GM23338 (cell line): ENCODE results near the gene STK38. TPM values are rescaled to one million over a fixed set of nuclear protein-coding genes. Genes with fewer than 3 reads are reported as not detected.
A peak's percentile ranks its signal among the peaks of the same experiment; 100 is the strongest.

Experiments
- ATAC-seq: fragments of 200-7000 bp; cut with Tn5 transposase; 3 replicates; pipeline ENCODE4 v1.9.1; 2020
- DNase-seq: peaks from one replicate; pipeline ENCODE4 v3.0.0-alpha.2; 2015; ENCODE audit warnings: low spot score
- H2AFZ ChIP-seq: fragments of 200-600 bp; sonication (generic); 2 replicates; pipeline ENCODE4 v1.8.0; 2016; ENCODE audit warnings: antibody characterized with exemption, mild to moderate bottlenecking, moderate library complexity
- H3F3A ChIP-seq: fragments of 200-600 bp; sonication (generic); replicated peaks from 2 replicates; pipeline ENCODE4 v1.8.0; 2017; ENCODE audit warnings: antibody characterized with exemption, mixed run types, low read depth
- H3K27ac ChIP-seq: fragments of 200-600 bp; sonication (generic); 2 replicates; pipeline ENCODE4 v1.6.1; 2016; ENCODE audit warnings: low read depth
- H3K27me3 ChIP-seq: fragments of 200-600 bp; sonication (generic); 2 replicates; pipeline ENCODE4 v1.8.0; 2016; ENCODE audit warnings: mild to moderate bottlenecking, mixed run types, moderate library complexity; ENCODE audit not compliant: insufficient read depth
- H3K36me3 ChIP-seq: fragments of 200-600 bp; sonication (generic); 2 replicates; pipeline ENCODE4 v1.8.0; 2016; ENCODE audit warnings: mild to moderate bottlenecking; ENCODE audit not compliant: insufficient read depth
- H3K4me1 ChIP-seq: fragments of 200-600 bp; sonication (generic); 2 replicates; pipeline ENCODE4 v1.8.0; 2016; ENCODE audit warnings: mild to moderate bottlenecking, moderate library complexity; ENCODE audit not compliant: insufficient read depth
- H3K4me2 ChIP-seq: fragments of 200-600 bp; sonication (generic); 2 replicates; pipeline ENCODE4 v1.7.1; 2017; ENCODE audit warnings: mixed run types
- H3K4me3 ChIP-seq: fragments of 200-600 bp; sonication (generic); 2 replicates; pipeline ENCODE4 v1.6.1; 2016; ENCODE audit warnings: mixed run types
- H3K79me2 ChIP-seq: fragments of 200-600 bp; sonication (generic); replicated peaks from 2 replicates; pipeline ENCODE4 v1.8.0; 2017; ENCODE audit warnings: mild to moderate bottlenecking; ENCODE audit not compliant: insufficient read depth
- H3K9me2 ChIP-seq: fragments of 200-600 bp; sonication (generic); 2 replicates; pipeline ENCODE4 v1.8.0; 2017; ENCODE audit not compliant: insufficient read depth
- H4K20me1 ChIP-seq: fragments of 200-600 bp; sonication (generic); replicated peaks from 2 replicates; pipeline ENCODE4 v1.8.0; 2017; ENCODE audit warnings: mild to moderate bottlenecking; ENCODE audit not compliant: insufficient read depth
- H3K27ac Mint-ChIP-seq: 2 replicates; pipeline ENCODE4 v1.8.0; 2020; ENCODE audit warnings: inconsistent platforms, mild to moderate bottlenecking, moderate library complexity, mixed read lengths
- H3K27me3 Mint-ChIP-seq: 3 replicates; pipeline ENCODE4 v1.8.0; 2022; ENCODE audit warnings: low read depth, mild to moderate bottlenecking, moderate library complexity, mixed read lengths, inconsistent platforms; ENCODE audit not compliant: insufficient read depth, poor library complexity
- H3K36me3 Mint-ChIP-seq: 3 replicates; pipeline ENCODE4 v1.8.0; 2021; ENCODE audit warnings: low read depth, mild to moderate bottlenecking, inconsistent platforms, moderate library complexity, mixed read lengths
- H3K4me1 Mint-ChIP-seq: 3 replicates; pipeline ENCODE4 v1.8.0; 2020; ENCODE audit warnings: mild to moderate bottlenecking, inconsistent platforms, mixed read lengths
- H3K4me3 Mint-ChIP-seq: 3 replicates; pipeline ENCODE4 v1.8.0; 2021; ENCODE audit warnings: moderate library complexity, mild to moderate bottlenecking, inconsistent platforms, mixed read lengths
- H3K9me3 Mint-ChIP-seq: 3 replicates; pipeline ENCODE4 v1.8.0; 2020; ENCODE audit warnings: moderate library complexity, mild to moderate bottlenecking, inconsistent platforms, mixed read lengths
- ETS1 ChIP-seq: IDR thresholded peaks from 2 replicates; pipeline ENCODE4 v1.6.1; 2016; ENCODE audit warnings: antibody characterized with exemption
- EZH2 ChIP-seq: fragments of 200-600 bp; sonication (generic); IDR thresholded peaks from one replicate; pipeline ENCODE4 v1.8.0; 2017; ENCODE audit warnings: antibody characterized with exemption, mild to moderate bottlenecking, low read depth; ENCODE audit not compliant: unreplicated experiment
- EZH2phosphoT487 ChIP-seq: fragments of 200-600 bp; sonication (generic); IDR thresholded peaks from one replicate; pipeline ENCODE4 v1.8.1; 2018; ENCODE audit warnings: antibody characterized with exemption; ENCODE audit not compliant: unreplicated experiment
- JUNB ChIP-seq: IDR thresholded peaks from one replicate; pipeline ENCODE4 v1.6.1; 2016; ENCODE audit warnings: antibody characterized with exemption; ENCODE audit not compliant: unreplicated experiment
- NANOG ChIP-seq: IDR thresholded peaks from 2 replicates; pipeline ENCODE4 v1.6.1; 2016; ENCODE audit warnings: antibody characterized with exemption, borderline replicate concordance
- POLR2AphosphoS5 ChIP-seq: IDR thresholded peaks from 2 replicates; pipeline ENCODE4 v1.6.1; 2016; ENCODE audit warnings: antibody characterized with exemption, low read depth
- STAT1 ChIP-seq: IDR thresholded peaks from one replicate; pipeline ENCODE4 v1.6.1; 2016; ENCODE audit warnings: antibody characterized with exemption; ENCODE audit not compliant: unreplicated experiment
- ZNF114 ChIP-seq: fragments of 250-450 bp; sonication (Bioruptor Pico); IDR thresholded peaks from 2 replicates; pipeline ENCODE4 v1.5.0; 2020; ENCODE audit warnings: mild to moderate bottlenecking, moderate library complexity
- ZNF331 ChIP-seq: fragments of 250-450 bp; sonication (Bioruptor Pico); IDR thresholded peaks from 2 replicates; pipeline ENCODE4 v1.5.0; 2020; ENCODE audit warnings: low read depth, mild to moderate bottlenecking, moderate library complexity
- polyA plus RNA-seq: library from polyadenylated mRNA; unstranded; fragments of >200 nt; fragmentation: Nextera tagmentation; extraction: Ambion mirVana; gene quantifications from 2 replicates; pipeline ENCODE4 v1.2.1, GENCODE V29; 2016
- total RNA-seq: library from RNA; depleted of rRNA; stranded (reverse); fragments of >200 nt; shearing (Covaris generic); gene quantifications from 2 replicates; pipeline ENCODE4 v1.2.3, GENCODE V29; 2014
- TF ChIP-seq, protein P1 (sequence below): fragments of 250-450 bp; sonication (Bioruptor Pico); IDR thresholded peaks from 2 replicates; pipeline ENCODE4 v1.5.0; 2020; ENCODE audit warnings: mild to moderate bottlenecking, moderate library complexity

The STK38 gene
- total and polyA plus RNA-seq, 2 experiments from 2014 or later: 10.8 to 17.4 TPM

DNA sequence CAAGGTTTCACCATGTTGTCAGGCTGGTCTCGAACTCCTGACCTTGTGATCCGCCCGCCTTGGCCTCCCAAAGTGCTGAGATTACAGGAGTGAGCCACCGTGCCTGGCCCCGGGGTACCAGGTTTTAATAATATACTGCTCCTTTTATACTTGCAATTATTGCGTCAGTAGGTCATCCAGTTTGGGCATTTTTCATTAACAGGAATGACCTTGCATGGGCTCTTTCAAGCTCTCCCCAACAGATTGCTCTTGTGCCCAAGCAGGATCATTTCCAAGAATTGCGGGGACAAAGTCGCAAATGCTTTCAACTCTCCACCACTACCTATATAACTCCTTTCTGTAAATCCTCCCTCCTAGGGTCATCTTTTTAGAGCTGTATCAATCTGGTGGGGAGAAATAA, 23.8 kb downstream of the STK38 start:
- ATAC-seq: no peak

GRCh38 chr6:36519352-36519751, 27.9 kb downstream of the STK38 start:
- Histone ChIP-seq H3K9me2 (no peaks in the 10 kb centered on the region), H3K36me3 (peaks cover 13% of the 10 kb centered on the region; the same call in 1 of the 2 replicates)
- H3K27ac Mint-ChIP-seq: no peak overlapping the region

More for the DNA sequence above, 23.8 kb downstream of the STK38 start:
- no peak overlapping the region for H3K4me3 Mint-ChIP-seq
- Histone ChIP-seq H3K4me3 (no peak overlapping the region), H3K9me2 (no peaks in the 10 kb centered on the region), H3K4me2 (no peak overlapping the region), H3K4me1 (no peaks in the 10 kb centered on the region), H2AFZ (no peak overlapping the region), H3K27me3 (no peaks in the 10 kb centered on the region), H3K36me3 (peaks cover 15% of the 10 kb centered on the region; the same call in 1 of the 2 replicates), H4K20me1 (no peaks in the 10 kb centered on the region; the same call in 1 of the 2 replicates), H3K79me2 (peaks cover 4% of the 10 kb centered on the region; the same call in 1 of the 2 replicates), H3K27ac (no peak overlapping the region), H3F3A (no peaks in the 10 kb centered on the region)
- H3K27me3 Mint-ChIP-seq: no peaks in the 10 kb centered on the region
- no peak for TF ChIP-seq EZH2phosphoT487
- no peak for TF ChIP-seq EZH2
- no peak for TF ChIP-seq POLR2AphosphoS5
- H3K4me1 Mint-ChIP-seq: no peaks in the 10 kb centered on the region
- no peak for DNase-seq
- peaks cover 34% of the 10 kb centered on the region for H3K36me3 Mint-ChIP-seq
- H3K27ac Mint-ChIP-seq: no peak overlapping the region
- no peaks in the 10 kb centered on the region for H3K9me3 Mint-ChIP-seq

DNA sequence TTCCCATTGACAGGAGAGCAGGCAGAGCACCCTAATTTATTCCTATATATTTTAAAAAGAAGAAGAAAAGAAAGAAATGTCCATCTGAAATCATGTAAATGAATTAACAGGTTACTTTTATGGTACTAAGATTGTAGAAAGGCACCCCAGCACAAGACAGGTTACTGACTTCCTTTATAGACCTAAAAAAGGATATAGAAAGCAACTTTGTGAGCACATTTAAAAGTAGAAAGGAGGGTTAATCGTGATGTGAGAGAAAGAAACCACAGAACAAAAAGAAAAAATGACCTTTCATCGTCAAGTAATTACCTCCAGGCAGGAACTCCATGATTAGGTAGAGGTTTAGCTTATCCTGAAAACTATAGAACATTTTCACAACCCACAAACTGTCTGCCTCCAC, 29.9 kb downstream of the STK38 start:
- no peaks in the 10 kb centered on the region for H3K9me3 Mint-ChIP-seq
- Histone ChIP-seq H2AFZ (no peak overlapping the region), H3F3A (no peaks in the 10 kb centered on the region), H3K9me2 (no peaks in the 10 kb centered on the region), H3K36me3 (peaks cover 26% of the 10 kb centered on the region), H4K20me1 (no peaks in the 10 kb centered on the region), H3K27ac (no peak overlapping the region), H3K79me2 (no peaks in the 10 kb centered on the region), H3K27me3 (no peaks in the 10 kb centered on the region), H3K4me1 (no peaks in the 10 kb centered on the region), H3K4me2 (no peak overlapping the region), H3K4me3 (no peak overlapping the region)
- H3K4me3 Mint-ChIP-seq: no peak overlapping the region
- H3K27ac Mint-ChIP-seq: no peak overlapping the region
- H3K36me3 Mint-ChIP-seq: peaks cover 22% of the 10 kb centered on the region
- no peak for DNase-seq
- no peaks in the 10 kb centered on the region for H3K4me1 Mint-ChIP-seq
- no peak for ATAC-seq
- peaks cover 2% of the 10 kb centered on the region for H3K27me3 Mint-ChIP-seq
- TF ChIP-seq STAT1 (no peak), EZH2 (no peak), ETS1 (no peak), POLR2AphosphoS5 (no peak), NANOG (no peak), JUNB (no peak), ZNF114 (CRISPR knock-in tag) (no peak), ZNF331 (CRISPR knock-in tag) (no peak)
- TF ChIP-seq, protein P1, sequence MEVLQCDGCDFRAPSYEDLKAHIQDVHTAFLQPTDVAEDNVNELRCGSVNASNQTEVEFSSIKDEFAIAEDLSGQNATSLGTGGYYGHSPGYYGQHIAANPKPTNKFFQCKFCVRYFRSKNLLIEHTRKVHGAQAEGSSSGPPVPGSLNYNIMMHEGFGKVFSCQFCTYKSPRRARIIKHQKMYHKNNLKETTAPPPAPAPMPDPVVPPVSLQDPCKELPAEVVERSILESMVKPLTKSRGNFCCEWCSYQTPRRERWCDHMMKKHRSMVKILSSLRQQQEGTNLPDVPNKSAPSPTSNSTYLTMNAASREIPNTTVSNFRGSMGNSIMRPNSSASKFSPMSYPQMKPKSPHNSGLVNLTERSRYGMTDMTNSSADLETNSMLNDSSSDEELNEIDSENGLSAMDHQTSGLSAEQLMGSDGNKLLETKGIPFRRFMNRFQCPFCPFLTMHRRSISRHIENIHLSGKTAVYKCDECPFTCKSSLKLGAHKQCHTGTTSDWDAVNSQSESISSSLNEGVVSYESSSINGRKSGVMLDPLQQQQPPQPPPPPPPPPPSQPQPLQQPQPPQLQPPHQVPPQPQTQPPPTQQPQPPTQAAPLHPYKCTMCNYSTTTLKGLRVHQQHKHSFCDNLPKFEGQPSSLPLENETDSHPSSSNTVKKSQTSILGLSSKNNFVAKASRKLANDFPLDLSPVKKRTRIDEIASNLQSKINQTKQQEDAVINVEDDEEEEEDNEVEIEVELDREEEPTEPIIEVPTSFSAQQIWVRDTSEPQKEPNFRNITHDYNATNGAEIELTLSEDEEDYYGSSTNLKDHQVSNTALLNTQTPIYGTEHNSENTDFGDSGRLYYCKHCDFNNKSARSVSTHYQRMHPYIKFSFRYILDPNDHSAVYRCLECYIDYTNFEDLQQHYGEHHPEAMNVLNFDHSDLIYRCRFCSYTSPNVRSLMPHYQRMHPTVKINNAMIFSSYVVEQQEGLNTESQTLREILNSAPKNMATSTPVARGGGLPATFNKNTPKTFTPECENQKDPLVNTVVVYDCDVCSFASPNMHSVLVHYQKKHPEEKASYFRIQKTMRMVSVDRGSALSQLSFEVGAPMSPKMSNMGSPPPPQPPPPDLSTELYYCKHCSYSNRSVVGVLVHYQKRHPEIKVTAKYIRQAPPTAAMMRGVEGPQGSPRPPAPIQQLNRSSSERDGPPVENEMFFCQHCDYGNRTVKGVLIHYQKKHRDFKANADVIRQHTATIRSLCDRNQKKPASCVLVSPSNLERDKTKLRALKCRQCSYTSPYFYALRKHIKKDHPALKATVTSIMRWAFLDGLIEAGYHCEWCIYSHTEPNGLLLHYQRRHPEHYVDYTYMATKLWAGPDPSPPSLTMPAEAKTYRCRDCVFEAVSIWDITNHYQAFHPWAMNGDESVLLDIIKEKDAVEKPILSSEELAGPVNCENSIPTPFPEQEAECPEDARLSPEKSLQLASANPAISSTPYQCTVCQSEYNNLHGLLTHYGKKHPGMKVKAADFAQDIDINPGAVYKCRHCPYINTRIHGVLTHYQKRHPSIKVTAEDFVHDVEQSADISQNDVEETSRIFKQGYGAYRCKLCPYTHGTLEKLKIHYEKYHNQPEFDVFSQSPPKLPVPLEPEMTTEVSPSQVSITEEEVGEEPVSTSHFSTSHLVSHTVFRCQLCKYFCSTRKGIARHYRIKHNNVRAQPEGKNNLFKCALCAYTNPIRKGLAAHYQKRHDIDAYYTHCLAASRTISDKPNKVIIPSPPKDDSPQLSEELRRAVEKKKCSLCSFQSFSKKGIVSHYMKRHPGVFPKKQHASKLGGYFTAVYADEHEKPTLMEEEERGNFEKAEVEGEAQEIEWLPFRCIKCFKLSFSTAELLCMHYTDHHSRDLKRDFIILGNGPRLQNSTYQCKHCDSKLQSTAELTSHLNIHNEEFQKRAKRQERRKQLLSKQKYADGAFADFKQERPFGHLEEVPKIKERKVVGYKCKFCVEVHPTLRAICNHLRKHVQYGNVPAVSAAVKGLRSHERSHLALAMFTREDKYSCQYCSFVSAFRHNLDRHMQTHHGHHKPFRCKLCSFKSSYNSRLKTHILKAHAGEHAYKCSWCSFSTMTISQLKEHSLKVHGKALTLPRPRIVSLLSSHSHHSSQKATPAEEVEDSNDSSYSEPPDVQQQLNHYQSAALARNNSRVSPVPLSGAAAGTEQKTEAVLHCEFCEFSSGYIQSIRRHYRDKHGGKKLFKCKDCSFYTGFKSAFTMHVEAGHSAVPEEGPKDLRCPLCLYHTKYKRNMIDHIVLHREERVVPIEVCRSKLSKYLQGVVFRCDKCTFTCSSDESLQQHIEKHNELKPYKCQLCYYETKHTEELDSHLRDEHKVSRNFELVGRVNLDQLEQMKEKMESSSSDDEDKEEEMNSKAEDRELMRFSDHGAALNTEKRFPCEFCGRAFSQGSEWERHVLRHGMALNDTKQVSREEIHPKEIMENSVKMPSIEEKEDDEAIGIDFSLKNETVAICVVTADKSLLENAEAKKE (CRISPR knock-in tag): no peak

More at GRCh38 chr6:36519352-36519751, 27.9 kb downstream of the STK38 start:
- DNase-seq: peak; percentile 11
- peak; percentile 48 for ATAC-seq
- H3K79me2 ChIP-seq: no peaks in the 10 kb centered on the region
- H2AFZ ChIP-seq: no peak overlapping the region
- H3F3A ChIP-seq: no peaks in the 10 kb centered on the region
- H3K27me3 ChIP-seq: no peaks in the 10 kb centered on the region
- TF ChIP-seq JUNB: no peak
- no peak overlapping the region for H3K4me3 ChIP-seq
- Mint-ChIP-seq H3K4me1 (no peaks in the 10 kb centered on the region), H3K27me3 (peaks cover 2% of the 10 kb centered on the region), H3K9me3 (no peaks in the 10 kb centered on the region), H3K4me3 (no peak overlapping the region), H3K36me3 (peaks cover 25% of the 10 kb centered on the region)
- no peaks in the 10 kb centered on the region for H4K20me1 ChIP-seq
- H3K4me2 ChIP-seq: no peak overlapping the region
- H3K4me1 ChIP-seq: no peaks in the 10 kb centered on the region
- no peak overlapping the region for H3K27ac ChIP-seq
